GM08714 (cell line): ENCODE results near the gene SUMO4.

ENCODE experiments used
- H3K4me3 ChIP-seq: fragments of 200-500 bp; sonication (Bioruptor generic); 2 replicates; pipeline ENCODE4 v1.5.1; 2014; ENCODE audit warnings: mild to moderate bottlenecking, low read length, inconsistent platforms
- ZNF274 ChIP-seq: IDR thresholded peaks from 2 replicates; pipeline ENCODE4 v1.6.1; 2012; ENCODE audit warnings: mild to moderate bottlenecking, low read depth, low read length

Gene SUMO4

GRCh38 chr6:149405823-149406765 is 6.0 kb downstream of the SUMO4 start:
- no peak for TF ChIP-seq ZNF274
- H3K4me3 ChIP-seq: no peak overlapping the region

GRCh38 chr6:149409617-149410016 is 9.6 kb downstream of the SUMO4 start:
- no peak for TF ChIP-seq ZNF274
- H3K4me3 ChIP-seq: no peak overlapping the region

- no peak for TF ChIP-seq ZNF274
- no peak overlapping the region for H3K4me3 ChIP-seq
Observed at GRCh38 chr6:149410557-149410956, 10.5 kb downstream of the SUMO4 start.

GRCh38 chr6:149414009-149414408 is 13.9 kb downstream of the SUMO4 start:
- no peak for TF ChIP-seq ZNF274
- no peak overlapping the region for H3K4me3 ChIP-seq

DNA sequence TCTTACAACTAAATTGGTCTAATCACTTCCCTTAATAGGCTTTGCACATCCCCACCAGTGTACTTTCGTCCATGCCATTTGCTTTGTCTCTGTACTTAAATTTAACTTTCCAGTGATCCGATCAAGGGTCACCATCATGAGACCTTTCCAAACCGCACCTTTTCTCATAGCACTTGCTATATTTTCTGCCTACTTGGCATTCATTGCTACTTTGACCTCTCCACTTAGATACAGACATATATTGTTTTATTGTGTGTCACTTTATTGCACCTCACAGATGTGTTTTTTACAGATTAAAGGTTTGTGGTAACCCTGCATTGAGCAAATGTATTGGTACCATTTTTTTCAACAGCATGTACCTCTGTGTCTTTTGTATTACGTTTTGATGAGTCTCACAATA is 14.8 kb downstream of the SUMO4 start:
- no peak overlapping the region for H3K4me3 ChIP-seq
- no peak for TF ChIP-seq ZNF274

- H3K4me3 ChIP-seq: no peak overlapping the region
- no peak for TF ChIP-seq ZNF274
Observed at GRCh38 chr6:149419696-149420404, 19.8 kb downstream of the SUMO4 start.

- no peak overlapping the region for H3K4me3 ChIP-seq
- TF ChIP-seq ZNF274: no peak
Observed at GRCh38 chr6:149421132-149421531, 21.1 kb downstream of the SUMO4 start.

GRCh38 chr6:149422581-149422980 is 22.5 kb downstream of the SUMO4 start:
- H3K4me3 ChIP-seq: no peak overlapping the region
- TF ChIP-seq ZNF274: no peak

DNA sequence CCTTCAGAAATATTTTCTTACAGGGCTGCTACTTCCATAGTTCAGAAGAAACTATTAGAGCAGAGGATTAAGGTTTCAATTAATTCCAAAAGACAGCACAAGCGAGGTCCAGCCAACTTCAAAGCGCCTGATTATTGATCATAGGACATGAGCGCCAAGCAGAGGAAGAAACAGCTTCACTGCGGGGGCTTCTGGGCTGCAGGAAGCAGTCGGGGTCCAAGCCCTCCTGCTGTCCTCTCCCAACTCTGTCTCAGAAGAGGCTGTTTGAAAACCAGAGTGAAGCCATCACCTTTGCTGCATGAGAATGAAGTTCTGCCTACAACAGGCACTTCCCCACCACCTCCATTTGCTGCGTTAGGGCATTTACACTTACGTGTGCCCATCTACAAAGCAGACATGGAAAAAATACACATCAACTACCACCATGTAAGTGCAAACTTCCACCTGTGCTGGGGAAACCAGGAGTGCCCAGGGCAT is 23.9 kb downstream of the SUMO4 start:
- H3K4me3 ChIP-seq: no peak overlapping the region
- TF ChIP-seq ZNF274: no peak

GRCh38 chr6:149425224-149425623 is 25.2 kb downstream of the SUMO4 start:
- TF ChIP-seq ZNF274: no peak
- no peak overlapping the region for H3K4me3 ChIP-seq

- H3K4me3 ChIP-seq: no peak overlapping the region
- no peak for TF ChIP-seq ZNF274
Observed at GRCh38 chr6:149425754-149426153, 25.7 kb downstream of the SUMO4 start.

DNA sequence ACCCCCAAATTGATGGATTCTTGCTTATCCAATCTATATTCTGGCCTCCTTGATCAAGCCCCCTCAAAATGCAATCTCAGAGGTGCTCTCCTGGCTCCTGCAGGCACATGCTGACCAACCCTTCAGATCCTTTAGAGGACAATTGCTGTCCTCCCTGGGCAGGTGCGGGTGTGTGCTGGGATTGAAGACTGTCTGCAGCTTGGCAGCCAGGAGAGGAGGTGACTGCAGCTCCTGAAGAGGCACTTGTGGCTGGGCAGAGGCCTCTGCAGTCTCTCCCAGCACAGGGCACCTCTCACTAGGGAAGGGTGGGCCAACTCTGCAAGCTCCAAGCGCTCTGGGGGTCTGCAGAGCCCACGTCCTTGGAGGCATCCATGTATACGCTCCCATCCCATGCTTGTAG is 28.5 kb downstream of the SUMO4 start:
- no peak overlapping the region for H3K4me3 ChIP-seq
- TF ChIP-seq ZNF274: no peak

DNA sequence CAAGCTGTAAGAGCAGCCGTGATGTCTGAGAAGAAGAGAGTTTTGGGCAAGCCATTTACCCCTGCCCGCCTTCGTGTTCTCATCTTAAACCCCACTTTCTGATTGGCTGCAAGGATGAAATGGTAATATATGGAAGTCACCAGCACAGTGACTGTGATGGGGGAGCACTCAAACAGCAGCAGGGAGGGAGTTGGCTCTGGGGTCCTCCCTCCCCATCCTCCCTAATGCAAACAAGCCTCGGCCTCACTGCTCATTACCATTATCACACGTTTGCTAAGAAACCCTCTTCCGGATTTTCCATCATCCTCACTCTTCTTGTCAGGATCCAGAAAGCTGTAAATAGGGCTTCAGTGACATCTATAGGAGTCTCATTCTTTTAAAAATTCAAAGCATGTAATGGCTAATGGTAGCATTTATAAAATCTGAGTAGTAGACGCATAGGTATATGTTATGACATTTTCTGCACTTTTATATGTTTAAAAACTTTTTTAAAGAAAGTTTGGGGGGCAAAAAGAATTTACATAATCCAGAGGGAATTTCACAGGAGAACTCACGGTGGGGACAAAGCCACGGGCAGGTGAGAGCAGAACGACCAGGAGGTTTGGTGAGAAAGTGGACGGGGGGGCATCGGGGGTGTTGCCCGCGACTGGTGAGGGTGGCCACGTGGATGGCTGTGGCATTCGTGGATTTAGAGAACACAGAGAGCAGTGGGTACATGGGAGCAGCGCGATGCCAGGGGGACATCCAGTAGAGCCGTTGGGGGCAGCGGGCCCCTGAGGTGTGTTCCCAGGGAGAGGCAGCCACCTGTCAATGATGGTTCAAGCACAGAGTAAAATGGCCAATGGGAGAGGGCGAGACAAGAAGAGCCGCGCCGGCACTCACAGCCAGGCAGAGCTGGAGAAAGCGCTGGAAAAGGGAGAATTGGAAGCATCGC is 29.6 kb downstream of the SUMO4 start:
- no peak for TF ChIP-seq ZNF274
- H3K4me3 ChIP-seq: no peak overlapping the region

- H3K4me3 ChIP-seq: no peak overlapping the region
- TF ChIP-seq ZNF274: no peak
Observed at GRCh38 chr6:149431905-149432775, 32.1 kb downstream of the SUMO4 start.
